Colonic mucosa (tissue), 4 donors: ENCODE measurements around the gene RXFP2. TPM values are rescaled to one million over a fixed set of nuclear protein-coding genes. Genes with fewer than 3 reads are reported as not detected.

Experiments used
- DNase-seq: peaks from one replicate; pipeline ENCODE4 v3.0.0-alpha.2; 2020
- H3K27ac ChIP-seq: fragments of 200-600 bp; one replicate; pipeline ENCODE4 v1.8.0; 2021
- H3K27me3 ChIP-seq: fragments of 200-600 bp; one replicate; pipeline ENCODE4 v1.8.0; 2021
- H3K36me3 ChIP-seq: fragments of 200-600 bp; one replicate; pipeline ENCODE4 v1.8.0; 2021
- H3K4me1 ChIP-seq: fragments of 200-600 bp; one replicate; pipeline ENCODE4 v1.8.0; 2021; ENCODE audit warnings: mild to moderate bottlenecking
- H3K4me3 ChIP-seq: fragments of 200-600 bp; one replicate; pipeline ENCODE4 v1.8.0; 2021
- H3K9ac ChIP-seq, 2 donors: one replicate each; pipeline ENCODE4 v1.7.0; 2013; ENCODE audit warnings: control low read depth in 2 of 2, low read depth in 2 of 2, low read length in 2 of 2
- H3K9me3 ChIP-seq: fragments of 200-600 bp; one replicate; pipeline ENCODE4 v1.8.0; 2021
- CTCF ChIP-seq: fragments of 200-600 bp; IDR thresholded peaks from one replicate; pipeline ENCODE4 v1.8.0; 2022; ENCODE audit warnings: antibody characterized with exemption, mild to moderate bottlenecking
- intact Hi-C: fragments of 100-400 bp; cut with DNase I; formaldehyde crosslinking; loops from one replicate; pipeline ENCODE4 v1.14.1; 2022
- total RNA-seq, 2 donors: library from RNA; stranded (reverse); fragmentation: NEBNext Ultra II Directional in 1 of 2; extraction: Animal tissue kit (Norgen Biotek cat#: 25700) in 1 of 2; gene quantifications; one replicate each; pipeline ENCODE4 v1.2.1, GENCODE V29; 2021
- donor health status: healthy.
- donor health status: DM: no; HTN: no; CAD: no.
- donor health status: DM: no; HTN: no; CAD: no.

RXFP2 gene
- not detected for total RNA-seq

- no peaks in the 10 kb centered on the region for H3K9me3 ChIP-seq
- no peak within 1 kb of the TSS for H3K27ac ChIP-seq
- no peaks in the 10 kb centered on the region for H3K4me1 ChIP-seq
- no peak within 1 kb of the TSS for H3K9ac ChIP-seq
- no peak for DNase-seq
- H3K36me3 ChIP-seq, result no peaks in the 10 kb centered on the region
- TF ChIP-seq CTCF, result no peak
- intact Hi-C loops, result no loop called here
- no peak within 1 kb of the TSS for H3K4me3 ChIP-seq
- H3K27me3 ChIP-seq, result no peaks in the 10 kb centered on the region
Measured at GRCh38 chr13:31739226-31739625, at the start of gene RXFP2. Gene RXFP2, plus strand, starts transcription at chr13:31739526. Its CDS starts 87 bp downstream, at chr13:31739613.

GRCh38 chr13:31697290-31697689 lies 42.0 kb upstream of the RXFP2 start:
- intact Hi-C loops, result no loop called here

GRCh38 chr13:31699650-31700049 lies 39.7 kb upstream of the RXFP2 start:
- H3K4me1 ChIP-seq, result no peaks in the 10 kb centered on the region
- H3K36me3 ChIP-seq, result no peaks in the 10 kb centered on the region
- intact Hi-C loops, result no loop called here
- no peaks in the 10 kb centered on the region for H3K9me3 ChIP-seq
- H3K27ac ChIP-seq, result no peak overlapping the region
- no peak overlapping the region for H3K9ac ChIP-seq
- no peak for DNase-seq
- TF ChIP-seq CTCF, result no peak
- no peaks in the 10 kb centered on the region for H3K27me3 ChIP-seq
- H3K4me3 ChIP-seq, result no peak overlapping the region

More at GRCh38 chr13:31697290-31697689, 42.0 kb upstream of the RXFP2 start:
- no peak for TF ChIP-seq CTCF
- Histone ChIP-seq H3K4me1 (no peaks in the 10 kb centered on the region), H3K36me3 (no peaks in the 10 kb centered on the region), H3K27ac (no peak overlapping the region), H3K27me3 (no peaks in the 10 kb centered on the region), H3K9me3 (no peaks in the 10 kb centered on the region), H3K9ac (no peak overlapping the region), H3K4me3 (no peak overlapping the region)
- no peak for DNase-seq

GRCh38 chr13:31703780-31704179 lies 35.5 kb upstream of the RXFP2 start:
- no peaks in the 10 kb centered on the region for H3K9me3 ChIP-seq
- H3K4me1 ChIP-seq, result no peaks in the 10 kb centered on the region
- no peaks in the 10 kb centered on the region for H3K36me3 ChIP-seq
- no peak for DNase-seq
- H3K4me3 ChIP-seq, result no peak overlapping the region
- intact Hi-C loops, result no loop called here
- no peak overlapping the region for H3K27ac ChIP-seq
- no peaks in the 10 kb centered on the region for H3K27me3 ChIP-seq
- no peak for TF ChIP-seq CTCF
- H3K9ac ChIP-seq, result no peak overlapping the region

GRCh38 chr13:31706105-31706504 lies 33.2 kb upstream of the RXFP2 start:
- no peak for DNase-seq
- H3K4me3 ChIP-seq, result no peak overlapping the region
- H3K27ac ChIP-seq, result no peak overlapping the region
- no peaks in the 10 kb centered on the region for H3K27me3 ChIP-seq
- H3K36me3 ChIP-seq, result no peaks in the 10 kb centered on the region
- intact Hi-C loops, result no loop called here
- no peak for TF ChIP-seq CTCF
- H3K4me1 ChIP-seq, result no peaks in the 10 kb centered on the region
- no peaks in the 10 kb centered on the region for H3K9me3 ChIP-seq
- H3K9ac ChIP-seq, result no peak overlapping the region

GRCh38 chr13:31717583-31717982 lies 21.7 kb upstream of the RXFP2 start:
- no peak for DNase-seq
- Histone ChIP-seq H3K4me1 (no peaks in the 10 kb centered on the region), H3K9me3 (no peaks in the 10 kb centered on the region), H3K27me3 (no peaks in the 10 kb centered on the region), H3K4me3 (no peak overlapping the region), H3K36me3 (no peaks in the 10 kb centered on the region), H3K27ac (no peak overlapping the region), H3K9ac (no peak overlapping the region)
- intact Hi-C loops, result no loop called here
- no peak for TF ChIP-seq CTCF
